Measurements from ENCODE around the gene KIF11. TPM values are rescaled to one million over a fixed set of nuclear protein-coding genes. Genes with fewer than 3 reads are reported as not detected.
"Not testable (repeated sequence)": the region's sequence is repeated elsewhere in the genome, so short reads cannot be mapped to it uniquely, and the experiment has no call there.

KIF11 gene
- total RNA-seq, 1 donor from 2014 or later, result 8.8 TPM

GRCh38 chr10:92591550-92592022 lies 1.3 kb upstream of the KIF11 start:
- peak; percentile 96 for DNase-seq

GRCh38 chr10:92593619-92594588 lies 974 bp downstream of the KIF11 start:
- peak; percentile 30 for DNase-seq

- DNase-seq, result no peak
These were observed 2.6 kb downstream of the KIF11 start for GRCh38 chr10:92595505-92595904.

- DNase-seq, result no peak
These were observed 5.4 kb downstream of the KIF11 start for GRCh38 chr10:92598321-92598720.

DNA sequence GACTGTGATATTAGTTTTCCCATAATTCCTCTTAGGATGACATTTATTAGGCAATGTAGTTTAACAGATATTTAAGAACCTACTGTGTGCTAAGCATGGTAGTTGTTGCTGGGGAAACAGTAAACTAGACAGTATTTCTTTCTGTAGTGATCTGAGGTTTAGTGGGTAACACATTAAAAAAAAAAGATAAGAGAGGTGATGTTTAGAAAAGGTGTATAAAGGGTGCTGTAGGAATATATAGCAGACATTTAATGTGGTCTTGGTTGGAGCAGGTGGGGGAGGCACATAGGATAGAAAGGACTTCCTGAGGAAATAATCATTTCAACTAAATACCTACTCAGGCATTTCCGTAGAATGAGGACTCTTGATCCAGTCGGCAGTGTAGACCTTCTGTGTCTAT lies 11.9 kb downstream of the KIF11 start:
- no peak for DNase-seq

- no peak for DNase-seq
These were observed 22.6 kb downstream of the KIF11 start for GRCh38 chr10:92615515-92615914.

DNA sequence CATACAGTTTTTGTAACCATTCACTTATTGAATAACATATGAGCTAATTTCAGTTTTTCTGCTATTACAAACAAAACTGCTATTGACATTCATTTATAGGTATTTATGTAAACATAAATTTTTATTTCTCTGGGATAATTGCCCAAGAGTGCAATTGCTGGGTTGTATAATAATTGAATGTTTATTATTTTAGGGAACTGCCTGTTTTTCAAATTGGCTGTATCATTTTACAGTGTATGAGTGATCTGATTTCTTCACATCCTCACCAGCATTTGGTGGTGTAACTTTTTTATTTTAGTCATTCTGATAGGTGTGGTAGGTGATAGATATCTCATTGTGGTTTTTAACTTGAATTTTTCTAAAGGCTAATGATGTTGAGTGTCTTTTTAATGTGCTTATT lies 26.4 kb downstream of the KIF11 start:
- no peak for DNase-seq

DNA sequence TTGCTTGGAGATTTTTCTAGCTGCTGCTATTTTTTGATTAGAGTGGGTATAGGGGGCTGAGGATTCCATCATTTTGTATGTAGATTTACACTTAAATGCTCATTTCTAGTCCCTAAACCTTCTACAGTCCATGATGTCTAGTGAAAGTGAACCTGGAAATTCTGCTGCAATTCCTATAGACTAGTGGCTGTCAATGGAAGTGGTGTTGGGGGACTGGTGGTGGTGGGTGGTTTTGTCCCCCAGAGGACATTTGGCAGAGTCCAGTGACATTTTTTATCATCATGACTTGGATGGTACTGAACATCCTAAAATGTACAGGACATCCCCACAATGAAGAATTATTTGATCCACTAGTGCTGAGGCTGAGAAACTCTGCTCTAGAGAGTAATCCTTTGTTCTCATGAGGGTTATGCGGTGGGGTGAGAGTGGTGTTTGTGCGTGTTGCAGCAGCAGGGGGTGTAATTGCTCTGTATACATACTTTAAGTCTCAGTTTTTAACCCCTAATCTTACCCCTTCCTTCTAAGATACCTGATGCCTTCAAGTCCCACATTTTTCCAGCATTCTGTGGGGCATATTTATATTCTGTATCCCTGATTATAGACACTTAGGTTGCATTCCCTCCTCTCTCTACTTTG lies 35.0 kb downstream of the KIF11 start:
- peak; percentile 18 for DNase-seq

DNA sequence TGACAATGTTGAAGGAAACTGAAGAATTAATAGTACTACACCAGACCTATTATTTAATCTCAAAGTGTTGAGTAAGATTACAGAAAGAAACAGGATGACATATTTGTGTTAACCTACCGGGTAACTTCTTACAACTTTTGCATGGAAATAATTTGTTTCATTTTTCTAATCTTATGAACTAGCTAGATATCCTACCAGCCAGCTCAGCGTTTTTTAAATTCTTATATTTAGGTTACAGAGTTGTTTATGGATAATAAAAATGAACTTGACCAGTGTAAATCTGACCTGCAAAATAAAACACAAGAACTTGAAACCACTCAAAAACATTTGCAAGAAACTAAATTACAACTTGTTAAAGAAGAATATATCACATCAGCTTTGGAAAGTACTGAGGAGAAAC lies 37.0 kb downstream of the KIF11 start:
- no peak for DNase-seq

DNA sequence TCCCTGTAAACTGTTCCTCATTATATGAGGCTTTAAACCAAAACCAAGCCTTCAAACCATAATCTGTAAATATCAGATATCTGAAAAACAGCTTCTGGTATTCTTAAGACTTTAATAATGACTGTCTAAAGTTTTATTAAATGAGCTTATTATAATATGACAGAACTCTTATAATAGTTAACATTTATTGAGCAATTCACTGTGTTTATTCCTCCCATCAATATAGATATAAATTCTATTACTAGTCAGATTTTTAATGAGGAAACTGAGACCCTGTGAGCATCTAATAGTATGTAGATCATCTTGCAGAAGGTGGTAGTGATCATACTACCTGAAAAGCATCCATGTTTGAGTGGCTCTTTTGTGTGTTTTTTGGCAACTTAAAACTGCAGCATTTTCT lies 45.1 kb downstream of the KIF11 start:
- no peak for DNase-seq

GRCh38 chr10:92640107-92640506 lies 47.2 kb downstream of the KIF11 start:
- peak; percentile 86 for DNase-seq

DNA sequence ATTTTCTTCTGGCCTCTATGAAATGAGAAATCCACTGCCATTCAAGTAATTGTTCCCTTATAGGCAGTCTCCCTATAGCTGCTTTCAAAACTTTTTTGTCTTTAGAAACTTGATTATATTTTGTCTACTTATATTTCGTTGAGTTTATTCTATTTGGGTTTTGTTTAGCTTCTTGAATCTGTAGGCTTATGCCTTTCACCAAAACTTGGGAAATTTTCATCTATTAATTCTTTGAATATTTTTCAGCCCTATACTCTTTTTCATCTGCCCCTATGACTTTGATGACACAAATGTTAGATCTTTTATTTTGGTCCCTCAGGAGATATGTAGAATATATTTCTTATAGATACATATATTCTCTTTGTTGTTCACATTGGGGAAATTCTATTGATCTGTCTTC lies 48.6 kb downstream of the KIF11 start:
- DNase-seq, result no peak

- no peak for DNase-seq
These were observed 52.0 kb downstream of the KIF11 start for GRCh38 chr10:92644921-92645320.

DNA sequence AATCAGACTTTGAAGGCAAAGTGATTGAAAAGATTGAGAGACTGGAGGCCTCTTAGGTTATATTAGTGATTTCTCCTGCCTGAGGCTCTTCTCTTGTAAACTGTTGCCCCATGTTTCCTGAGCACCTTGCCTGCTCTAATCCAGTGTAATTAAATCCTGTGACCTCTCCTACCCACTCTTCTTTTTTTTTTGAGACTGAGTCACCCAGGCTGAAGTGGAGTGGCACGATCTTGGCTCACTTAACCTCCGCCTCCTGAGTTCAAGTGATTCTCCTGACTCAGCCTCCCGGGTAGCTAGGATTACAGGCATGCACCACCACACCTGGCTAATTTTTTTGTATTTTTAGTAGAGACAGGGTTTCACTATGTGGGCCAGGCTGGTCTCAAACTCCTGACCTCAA lies 57.9 kb downstream of the KIF11 start:
- not testable (repeated sequence) for DNase-seq

DNA sequence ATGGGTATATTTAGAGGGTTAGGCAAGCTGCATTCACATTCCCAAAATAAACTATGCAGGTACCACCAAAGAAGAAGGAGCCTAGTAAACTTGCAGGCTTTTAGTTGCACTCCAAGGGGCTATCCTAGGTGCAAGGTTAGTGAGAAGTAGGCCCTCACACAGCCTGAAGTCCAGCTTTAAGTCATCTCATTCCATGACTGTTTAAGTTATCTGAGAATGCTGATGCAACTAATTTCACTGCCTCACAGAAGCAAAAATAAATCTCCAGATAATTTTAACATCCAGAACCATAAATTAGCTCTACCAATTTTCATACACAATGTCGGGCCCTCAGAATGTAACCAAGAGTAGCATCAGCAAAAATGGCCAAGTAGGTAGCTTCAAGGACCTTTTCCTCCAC lies 62.5 kb downstream of the KIF11 start:
- no peak for DNase-seq

GRCh38 chr10:92656266-92656961 lies 63.5 kb downstream of the KIF11 start:
- DNase-seq, result no peak

DNA sequence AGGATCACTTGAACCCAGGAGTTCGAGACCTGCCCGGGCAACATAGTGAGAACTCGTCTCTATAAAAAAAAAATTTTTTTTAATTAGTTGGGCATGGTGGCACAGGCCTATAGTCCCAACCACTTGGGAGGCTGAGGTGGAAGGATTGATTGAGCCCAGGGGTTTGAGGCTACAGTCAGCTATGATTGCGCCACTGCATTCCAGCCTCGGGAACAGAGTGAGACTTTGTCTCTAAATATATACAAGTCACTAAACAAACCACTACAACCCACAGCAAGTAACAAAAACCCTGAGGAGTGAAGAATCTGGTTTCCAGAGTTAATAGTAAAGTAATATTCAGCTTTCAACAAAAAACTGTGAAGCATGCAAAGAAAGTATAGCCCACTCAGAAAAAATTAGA lies 64.1 kb downstream of the KIF11 start:
- no peak for DNase-seq

DNA sequence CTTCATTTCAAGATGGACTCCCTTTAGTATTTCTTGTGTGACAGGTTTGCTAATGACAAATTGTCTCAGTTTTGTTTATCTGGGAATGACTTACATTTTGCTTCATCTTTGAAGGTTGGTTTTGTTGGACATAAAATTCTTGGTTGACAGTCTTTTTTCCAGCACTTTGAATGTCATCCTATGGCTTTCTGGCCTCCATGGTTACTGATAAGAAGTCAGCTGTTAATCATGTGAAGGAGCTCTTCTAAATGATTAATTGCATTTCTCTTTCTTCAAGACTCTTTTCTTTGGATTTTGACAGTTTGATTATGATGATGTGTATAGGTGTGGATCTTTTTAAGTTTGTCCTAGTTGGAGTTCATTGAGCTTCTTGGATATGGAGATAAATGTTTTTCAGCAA lies 69.9 kb downstream of the KIF11 start:
- peak; percentile 16 for DNase-seq

DNA sequence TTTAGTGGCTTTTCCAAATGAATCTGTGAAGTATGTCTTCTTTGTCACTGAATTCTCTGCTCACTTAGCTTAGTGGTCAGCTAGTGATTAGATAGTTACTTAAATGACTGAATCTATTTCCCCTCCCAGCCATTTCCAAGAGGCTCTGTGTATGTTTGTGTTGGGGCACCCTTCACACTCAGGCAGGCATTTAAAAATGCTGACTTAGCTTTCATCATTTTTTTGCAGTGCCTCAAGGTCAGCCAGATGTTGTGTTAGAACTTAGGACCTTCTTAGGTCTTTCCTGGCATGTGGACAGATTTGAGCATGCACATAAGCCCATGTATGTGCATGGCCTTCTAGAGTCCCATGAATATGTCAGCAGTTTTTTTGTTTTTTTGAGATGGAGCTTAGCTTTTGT lies 71.4 kb downstream of the KIF11 start:
- no peak for DNase-seq

- no peak for DNase-seq
These were observed 74.1 kb downstream of the KIF11 start for GRCh38 chr10:92667078-92667477.

- no peak for DNase-seq
These were observed 84.8 kb downstream of the KIF11 start for GRCh38 chr10:92677708-92678107.

DNA sequence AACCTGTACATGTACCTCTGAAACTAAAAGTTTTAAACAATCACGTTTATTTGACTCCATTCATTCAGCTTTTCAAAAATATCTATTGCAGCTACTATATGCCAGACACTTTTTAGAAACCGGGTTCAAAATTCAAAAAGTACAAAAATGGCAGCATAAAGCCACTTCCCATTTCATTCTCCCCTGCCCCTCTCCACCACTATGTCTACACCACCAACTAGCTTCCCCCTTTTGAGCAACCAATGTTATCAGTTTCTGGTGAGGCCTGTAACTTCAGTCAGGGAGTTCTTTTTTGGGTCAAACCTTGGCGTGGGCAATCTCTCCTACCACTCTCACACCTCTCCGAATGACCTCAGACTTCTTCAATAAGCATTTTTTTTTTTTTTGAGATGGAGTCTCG lies 85.3 kb downstream of the KIF11 start:
- DNase-seq, result no peak

GRCh38 chr10:92681306-92681834 lies 88.4 kb downstream of the KIF11 start:
- no peak for DNase-seq
